Stimulated activated naive CD4-positive, alpha-beta T cell treated with Interleukin-2 at 50 U/mL for 16 hours (primary cell): ENCODE measurements around the gene LRCH2.

Experiments
- DNase-seq: peaks from one replicate; lab custom pipeline; 2025; lab: John Stamatoyannopoulos, UW

Gene LRCH2

DNA sequence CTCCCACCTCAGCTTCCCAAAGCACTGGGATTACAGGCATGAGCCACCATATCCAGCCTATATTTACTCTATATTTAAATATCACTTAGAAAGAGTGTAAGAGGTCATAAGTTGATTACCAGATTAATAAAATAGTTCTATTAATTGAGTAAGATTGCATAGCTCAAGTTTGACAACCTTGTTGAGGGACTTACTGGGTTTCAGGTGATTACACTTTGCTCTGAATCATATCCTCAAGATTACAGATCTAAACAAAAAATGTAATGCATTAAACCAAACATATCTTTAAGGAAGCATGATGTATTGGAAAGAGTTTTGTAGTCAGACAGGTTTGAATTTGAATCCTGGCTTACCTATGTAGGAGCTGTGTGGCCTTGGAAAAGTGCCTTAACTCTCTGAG is 168.6 kb downstream of the LRCH2 start:
- DNase-seq = no peak
